HepG2 (cell line): ENCODE measurements around the gene PRCD. TPM values are rescaled to one million over a fixed set of nuclear protein-coding genes. Genes with fewer than 3 reads are reported as not detected.

Experiments
- ARID5B ChIP-seq: IDR thresholded peaks from 2 replicates; pipeline ENCODE4 v1.4.0; 2020; ENCODE audit warnings: mild to moderate bottlenecking, missing genetic modification reagents
- ASH2L ChIP-seq: fragments of 300-600, 200-600 bp; sonication (generic); IDR thresholded peaks from 2 replicates; pipeline ENCODE4 v1.7.0; 2017; ENCODE audit warnings: low read depth, mild to moderate bottlenecking, moderate library complexity, mixed read lengths, low read length; ENCODE audit not compliant: insufficient read length
- DNMT3B ChIP-seq: conservative IDR thresholded peaks from 2 replicates; pipeline ENCODE4 v1.6.1; 2016; ENCODE audit warnings: missing biosample characterization, control low read depth
- NCOA1 ChIP-seq: sonication (generic); formaldehyde crosslinking; IDR thresholded peaks from 2 replicates; pipeline ENCODE4 v1.9.0; 2021; ENCODE audit warnings: missing genetic modification reagents
- SMAD3 ChIP-seq: sonication (generic); formaldehyde crosslinking; IDR thresholded peaks from 2 replicates; pipeline ENCODE4 v1.4.0; 2020; ENCODE audit warnings: missing genetic modification reagents
- SMARCC2 ChIP-seq: fragments of 450-650 bp; IDR thresholded peaks from 2 replicates; pipeline ENCODE4 v1.6.1; 2017; ENCODE audit warnings: antibody characterized with exemption, mild to moderate bottlenecking
- SNAPC2 ChIP-seq: sonication (generic); formaldehyde crosslinking; IDR thresholded peaks from 2 replicates; pipeline ENCODE4 v1.8.1; 2022; ENCODE audit warnings: mild to moderate bottlenecking, missing genetic modification reagents
- TAF15 ChIP-seq: fragments of 200-400 bp; formaldehyde crosslinking; IDR thresholded peaks from one replicate; pipeline ENCODE4 v1.6.1; 2018; ENCODE audit warnings: mild to moderate bottlenecking, low read depth, low read length; ENCODE audit not compliant: poor library complexity, severe bottlenecking
- TSC22D2 ChIP-seq: sonication (generic); formaldehyde crosslinking; IDR thresholded peaks from 2 replicates; pipeline ENCODE4 v1.5.1; 2020; ENCODE audit warnings: missing genetic modification reagents, mild to moderate bottlenecking, borderline replicate concordance
- ZFP1 ChIP-seq: IDR thresholded peaks from 2 replicates; pipeline ENCODE4 v1.6.1; 2016
- ZNF326 ChIP-seq: sonication (generic); formaldehyde crosslinking; IDR thresholded peaks from 2 replicates; pipeline ENCODE4 v1.4.0; 2020; ENCODE audit warnings: missing genetic modification reagents, borderline replicate concordance
- ZNF646 ChIP-seq: sonication (generic); formaldehyde crosslinking; IDR thresholded peaks from 2 replicates; pipeline ENCODE4 v1.9.0; 2021; ENCODE audit warnings: mild to moderate bottlenecking, missing genetic modification reagents
- ZNF713 ChIP-seq: sonication (generic); formaldehyde crosslinking; IDR thresholded peaks from 2 replicates; pipeline ENCODE4 v1.4.0; 2020; ENCODE audit warnings: mild to moderate bottlenecking, missing genetic modification reagents
- ZNF746 ChIP-seq: sonication (generic); formaldehyde crosslinking; IDR thresholded peaks from 2 replicates; pipeline ENCODE4 v1.8.0; 2022; ENCODE audit warnings: mild to moderate bottlenecking, missing genetic modification reagents
- ZNF83 ChIP-seq: sonication (generic); formaldehyde crosslinking; IDR thresholded peaks from 2 replicates; pipeline ENCODE4 v1.4.0; 2020; ENCODE audit warnings: missing genetic modification reagents, mild to moderate bottlenecking, borderline replicate concordance
- ZSCAN12 ChIP-seq: sonication (generic); formaldehyde crosslinking; IDR thresholded peaks from 2 replicates; pipeline ENCODE4 v1.9.0; 2021; ENCODE audit warnings: mild to moderate bottlenecking, missing genetic modification reagents
- ZSCAN5A ChIP-seq: sonication (generic); formaldehyde crosslinking; IDR thresholded peaks from 2 replicates; pipeline ENCODE4 v1.8.0; 2022; ENCODE audit warnings: mild to moderate bottlenecking, missing genetic modification reagents, borderline replicate concordance
- polyA plus RNA-seq, 8 experiments: library from polyadenylated mRNA; depleted of rRNA in 3 of 8; stranded (reverse) in 7 of 8; unstranded in 1 of 8; fragments of >200 nt; fragmentation: Illumina TruSeq in 4 of 8; extraction: Trizol in 4 of 8; gene quantifications; 2 replicates each; pipeline versions ENCODE4 v1.2.1 to v1.2.3, GENCODE V29; 2011 to 2016; ENCODE audit warnings: low read depth in 4 of 8, missing spikeins in 1 of 8, mixed read lengths in 1 of 8; ENCODE audit not compliant: insufficient read depth in 1 of 8
- total RNA-seq, 5 experiments: library from RNA; depleted of rRNA; stranded (reverse); fragments of >200 nt; fragmentation: Illumina TruSeq; extraction: Trizol; gene quantifications; 2 replicates each; pipeline ENCODE4 v1.2.3, GENCODE V29; 2016; ENCODE audit warnings: low read depth in 1 of 5

Gene PRCD
- total and polyA plus RNA-seq, 2 of the 13 experiments (the other 11 are each of a cell fraction or from before 2014, with no cell fraction given): 0.51 TPM; not detected in 1

- TF ChIP-seq ZNF646 (CRISPR knock-in tag): peak; percentile 72; the same call in 1 of the 2 replicates
- TF ChIP-seq ARID5B (CRISPR knock-in tag): peak; percentile 73
- peak; percentile 49; the same call in 1 of the 2 replicates for TF ChIP-seq SMAD3 (CRISPR knock-in tag)
- TF ChIP-seq TSC22D2 (CRISPR knock-in tag): peak; percentile 66; the same call in 1 of the 2 replicates
- no peak for TF ChIP-seq NCOA1 (CRISPR knock-in tag)
- TF ChIP-seq DNMT3B (CRISPR knock-in tag): no peak
- TF ChIP-seq ZFP1: 0 out of 2 replicates have a peak, but pooled peaks have one; percentile 43
- TF ChIP-seq TAF15: no peak
- TF ChIP-seq ZSCAN12: no peak
- peak; percentile 67; the same call in 1 of the 2 replicates for TF ChIP-seq ZNF83
- no peak for TF ChIP-seq ZNF746 (CRISPR knock-in tag)
- TF ChIP-seq ZSCAN5A: no peak
- TF ChIP-seq ZNF326 (CRISPR knock-in tag): no peak
- peak; percentile 33 for TF ChIP-seq ASH2L
- no peak for TF ChIP-seq ZNF713
- TF ChIP-seq SNAPC2: no peak
- no peak for TF ChIP-seq SMARCC2
Observed at GRCh38 chr17:76523084-76524037, 16.5 kb upstream of the PRCD start (continued).
